GM21528 (cell line): ENCODE measurements around the gene GLCE.

ENCODE experiments used
- ATAC-seq: cut with Tn5 transposase; IDR thresholded peaks from one replicate; pipeline ENCODE4 v1.9.1; 2021; ENCODE audit warnings: mild to moderate bottlenecking, moderate library complexity; ENCODE audit not compliant: unreplicated experiment, low FRiP score

GLCE gene

DNA sequence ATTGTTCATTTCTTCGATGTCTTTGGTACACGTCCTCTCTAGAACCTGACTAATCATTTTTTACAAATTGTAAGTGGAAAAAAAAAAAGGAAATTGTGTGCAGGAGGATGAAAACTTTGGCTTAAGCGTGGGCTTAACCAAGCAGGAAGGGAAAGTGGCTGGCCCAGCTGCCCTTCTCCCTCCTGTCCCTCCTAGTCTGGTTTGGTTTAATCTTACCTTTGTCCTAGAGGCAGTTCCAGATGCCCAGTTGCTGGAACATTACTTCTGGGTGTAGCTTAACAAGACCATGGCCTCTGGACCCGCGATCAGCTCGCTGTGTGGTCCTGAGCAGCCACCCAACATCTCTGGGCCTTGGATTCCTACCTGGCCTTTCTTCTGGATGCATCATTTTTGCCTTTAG, 153.7 kb downstream of the GLCE start:
- ATAC-seq = no peak

DNA sequence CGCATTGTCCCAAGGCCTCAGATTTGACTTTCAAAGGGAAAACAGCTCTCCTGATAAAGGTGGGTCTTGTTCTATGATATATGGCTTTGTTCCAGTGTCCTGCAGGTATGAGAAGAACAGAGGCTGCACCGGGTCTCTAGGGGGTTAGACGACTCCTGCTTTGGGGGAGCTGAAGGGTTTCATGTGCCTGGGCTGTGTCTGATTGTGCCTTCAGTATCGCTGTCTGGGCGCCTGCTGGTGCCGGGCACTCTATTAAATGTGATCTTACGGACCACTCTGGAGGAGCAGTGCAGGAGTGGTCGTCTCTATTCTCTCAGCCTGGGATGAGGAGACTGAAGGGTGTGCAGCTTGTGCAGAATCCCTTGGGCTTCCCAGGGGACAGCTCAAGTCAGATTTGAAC, 154.3 kb downstream of the GLCE start:
- no peak for ATAC-seq

DNA sequence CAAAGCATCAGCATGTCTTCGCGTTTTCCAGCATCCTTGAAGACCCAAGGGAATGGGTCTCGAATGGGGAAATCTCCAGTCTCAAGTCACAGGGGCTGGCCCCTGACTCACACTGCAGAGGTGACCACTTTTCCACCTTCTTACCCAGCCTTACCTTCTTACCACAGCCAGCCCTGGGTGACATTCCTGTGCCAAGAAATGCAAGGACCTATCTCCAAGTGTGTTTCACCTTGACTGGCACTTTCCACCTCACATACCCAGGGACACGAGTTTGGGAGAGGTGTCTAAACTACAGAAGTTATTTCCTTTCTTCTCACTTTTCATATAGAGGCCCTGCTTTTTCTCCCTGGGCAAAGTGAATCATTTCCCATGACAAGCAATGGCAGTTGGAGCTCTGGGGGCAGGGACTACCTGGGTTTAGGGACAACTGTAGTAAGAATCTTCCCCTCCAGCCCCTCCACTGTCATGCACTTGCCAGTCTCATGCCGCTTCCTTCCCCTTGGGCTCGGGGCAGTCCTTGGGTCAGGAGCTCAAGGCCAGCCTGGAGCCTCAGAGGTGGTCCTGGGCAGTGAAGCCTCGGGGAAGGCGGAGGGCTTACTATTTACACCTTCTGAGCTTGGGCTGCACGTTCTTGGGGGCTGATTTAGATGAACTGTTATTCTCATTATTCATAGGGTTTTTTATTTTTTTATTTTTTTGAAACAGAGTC, 155.1 kb downstream of the GLCE start:
- ATAC-seq = no peak

DNA sequence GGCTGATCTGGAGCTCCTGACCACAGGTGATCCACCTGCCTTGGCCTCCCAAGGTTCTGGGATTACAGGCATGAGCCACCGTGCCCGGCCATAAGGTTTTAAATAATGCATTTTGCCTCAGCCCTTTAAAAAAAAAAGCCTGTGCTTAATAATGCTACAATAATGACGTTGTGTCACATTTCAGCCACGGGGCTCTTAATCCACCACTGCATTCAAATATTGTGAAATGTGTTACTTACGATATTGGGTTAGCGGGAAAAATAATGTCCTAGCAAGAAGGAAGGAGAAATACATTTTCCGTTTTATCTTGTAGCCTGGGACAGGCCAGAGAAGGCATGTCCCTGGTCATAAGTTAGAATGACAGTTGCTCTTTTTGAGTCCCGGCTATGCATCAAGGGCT, 155.9 kb downstream of the GLCE start:
- ATAC-seq = no peak

DNA sequence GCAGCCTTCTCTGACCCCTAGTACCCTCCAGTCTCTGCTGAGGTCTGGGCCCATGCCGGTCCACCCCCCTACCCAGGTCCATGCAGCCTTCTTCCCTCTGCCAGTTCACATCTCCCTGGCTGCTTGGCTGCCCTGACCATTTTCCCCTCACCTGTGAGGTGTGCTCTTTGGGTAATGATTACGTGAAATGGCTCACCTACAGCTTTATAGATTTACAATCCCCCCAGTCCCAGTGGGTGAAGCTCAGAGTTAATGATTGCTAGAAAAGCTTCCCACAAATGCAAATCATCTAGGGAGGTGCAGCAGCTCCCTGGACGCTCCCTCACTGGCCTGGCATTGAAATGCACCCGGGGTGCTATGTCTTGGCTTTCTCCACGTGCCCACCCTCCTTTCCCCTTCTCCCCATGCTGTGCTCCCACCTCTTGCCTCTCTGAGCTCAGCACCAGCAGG, 157.0 kb downstream of the GLCE start:
- no peak for ATAC-seq

DNA sequence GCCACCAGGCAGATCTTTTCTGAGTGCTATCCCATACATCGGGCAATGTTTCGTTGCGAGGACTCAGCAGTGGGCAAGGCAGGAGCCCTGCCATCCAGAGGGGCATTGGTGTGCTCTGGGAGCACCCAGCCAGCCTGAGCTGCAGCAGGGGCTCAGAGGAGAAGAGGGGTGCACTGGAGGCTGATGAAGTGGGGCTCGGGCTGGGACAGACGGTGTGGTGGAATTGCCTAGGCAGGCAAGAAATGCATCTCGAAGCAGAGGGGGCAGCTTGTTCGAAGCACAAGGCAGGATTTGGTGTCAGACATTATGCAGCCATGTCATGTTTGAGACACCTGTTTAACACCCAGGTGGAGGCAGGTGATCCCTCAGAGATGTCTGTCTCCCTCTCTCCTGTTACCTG, 157.6 kb downstream of the GLCE start:
- no peak for ATAC-seq

DNA sequence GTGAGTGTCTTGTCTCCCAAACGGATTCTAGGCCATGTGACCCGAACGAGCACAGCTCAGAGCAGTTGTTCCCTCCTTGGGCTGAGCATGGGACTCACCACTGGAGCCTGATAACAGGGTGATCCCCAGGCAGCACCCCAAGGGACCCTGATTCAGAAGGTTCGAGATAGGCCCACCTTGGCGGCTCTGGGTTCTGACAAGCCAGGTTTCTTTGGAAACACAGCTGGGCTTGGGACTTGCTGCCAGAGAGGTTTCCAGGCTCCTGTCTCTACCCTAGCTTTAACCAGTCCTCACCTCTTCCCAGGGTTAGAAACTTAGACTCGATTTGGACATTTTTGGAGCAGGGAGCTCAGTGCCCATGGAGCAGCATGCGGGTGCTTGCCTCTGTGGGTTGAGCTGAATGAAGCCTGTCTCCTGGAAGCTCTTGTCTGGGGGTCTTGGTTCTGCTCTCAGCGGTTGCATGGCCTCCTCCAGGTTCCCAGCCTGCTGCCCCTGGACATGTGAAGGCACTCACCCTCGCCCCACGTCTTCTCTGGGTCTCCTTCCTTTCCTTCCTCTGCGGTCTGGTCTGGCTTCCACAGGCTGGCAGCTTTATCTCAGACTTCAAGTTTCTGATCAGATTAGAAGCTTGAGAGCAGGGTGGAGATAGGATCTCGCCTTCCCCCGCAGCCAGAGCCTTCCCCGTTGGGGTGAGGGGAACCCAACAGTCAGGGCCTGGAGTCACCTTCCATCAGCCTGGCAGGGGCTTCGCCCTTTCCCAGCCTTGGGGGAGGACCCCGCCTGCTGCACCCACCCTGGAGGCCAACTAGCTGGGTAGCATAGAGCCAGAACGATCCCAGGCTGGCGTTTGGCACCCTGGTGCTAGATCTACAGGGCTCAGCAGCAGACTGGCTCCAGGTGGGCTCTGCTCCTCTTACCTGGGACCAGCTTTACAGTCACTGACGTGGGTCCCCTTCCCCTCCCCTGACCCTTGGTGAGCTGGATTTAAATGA, 159.2 kb downstream of the GLCE start:
- no peak for ATAC-seq

DNA sequence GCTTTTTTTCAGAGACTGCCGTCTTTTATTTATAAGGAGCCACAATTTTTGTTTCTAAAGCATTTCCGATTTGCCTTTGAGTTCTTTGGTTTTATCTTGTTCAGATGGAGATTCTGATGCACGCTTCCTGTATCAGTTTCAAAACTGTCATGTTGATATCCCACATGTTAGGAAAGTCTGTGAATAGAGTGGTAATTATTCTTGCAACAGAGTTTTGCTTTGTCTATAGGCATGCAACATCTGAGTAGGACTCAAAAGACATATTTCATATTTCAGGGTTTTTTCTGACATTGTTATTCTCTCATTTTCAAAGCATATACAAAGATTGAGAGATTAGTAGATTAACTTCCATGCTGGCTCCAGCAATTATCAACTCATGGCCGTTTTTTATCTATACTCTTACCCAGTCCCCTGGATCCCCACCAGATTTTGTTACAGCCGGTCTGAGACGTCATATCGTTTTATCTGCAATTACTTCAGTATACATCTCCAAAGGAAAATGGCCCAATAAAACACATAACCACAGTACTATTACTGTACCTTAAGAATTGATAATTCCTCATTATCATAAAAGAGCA, 160.6 kb downstream of the GLCE start:
- no peak for ATAC-seq
